Glutamatergic neuron (in vitro differentiated cells): ENCODE data around the gene ZFPM1. TPM values are rescaled to one million over a fixed set of nuclear protein-coding genes. Genes with fewer than 3 reads are reported as not detected.

ENCODE experiments used
- DNase-seq: peaks from one replicate; pipeline ENCODE4 v3.0.0; 2022
- H3K27ac Mint-ChIP-seq: one replicate; pipeline ENCODE4 v1.8.0; 2020; ENCODE audit warnings: mild to moderate bottlenecking, mixed read lengths, inconsistent platforms; ENCODE audit not compliant: unreplicated experiment
- H3K27me3 Mint-ChIP-seq: one replicate; pipeline ENCODE4 v1.8.0; 2020; ENCODE audit warnings: mild to moderate bottlenecking, moderate library complexity, mixed read lengths, inconsistent platforms; ENCODE audit not compliant: unreplicated experiment
- H3K36me3 Mint-ChIP-seq: one replicate; pipeline ENCODE4 v1.8.0; 2020; ENCODE audit warnings: mild to moderate bottlenecking, mixed read lengths, inconsistent platforms; ENCODE audit not compliant: unreplicated experiment
- H3K4me1 Mint-ChIP-seq: one replicate; pipeline ENCODE4 v1.8.0; 2020; ENCODE audit warnings: mild to moderate bottlenecking, low read depth, mixed read lengths, inconsistent platforms; ENCODE audit not compliant: unreplicated experiment
- H3K4me3 Mint-ChIP-seq: one replicate; pipeline ENCODE4 v1.8.0; 2020; ENCODE audit warnings: mild to moderate bottlenecking, mixed read lengths, inconsistent platforms; ENCODE audit not compliant: unreplicated experiment
- H3K9me3 Mint-ChIP-seq: one replicate; pipeline ENCODE4 v1.8.0; 2020; ENCODE audit warnings: mild to moderate bottlenecking, moderate library complexity, mixed read lengths, inconsistent platforms; ENCODE audit not compliant: unreplicated experiment
- total RNA-seq: library from RNA; stranded (reverse); fragmentation: NEBNext Ultra II Directional; extraction: Animal tissue kit (Norgen Biotek cat#: 25700); gene quantifications from one replicate; pipeline ENCODE4 v1.2.1, GENCODE V29; 2021; ENCODE audit not compliant: unreplicated experiment
- TF ChIP-seq, protein P1 (sequence below): fragments of 200-600 bp; sonication (generic); IDR thresholded peaks from one replicate; pipeline ENCODE4 v1.5.0; 2021; ENCODE audit not compliant: partially characterized antibody, unreplicated experiment

The ZFPM1 gene
- total RNA-seq, 1 donor from 2014 or later = 11.1 TPM

DNA sequence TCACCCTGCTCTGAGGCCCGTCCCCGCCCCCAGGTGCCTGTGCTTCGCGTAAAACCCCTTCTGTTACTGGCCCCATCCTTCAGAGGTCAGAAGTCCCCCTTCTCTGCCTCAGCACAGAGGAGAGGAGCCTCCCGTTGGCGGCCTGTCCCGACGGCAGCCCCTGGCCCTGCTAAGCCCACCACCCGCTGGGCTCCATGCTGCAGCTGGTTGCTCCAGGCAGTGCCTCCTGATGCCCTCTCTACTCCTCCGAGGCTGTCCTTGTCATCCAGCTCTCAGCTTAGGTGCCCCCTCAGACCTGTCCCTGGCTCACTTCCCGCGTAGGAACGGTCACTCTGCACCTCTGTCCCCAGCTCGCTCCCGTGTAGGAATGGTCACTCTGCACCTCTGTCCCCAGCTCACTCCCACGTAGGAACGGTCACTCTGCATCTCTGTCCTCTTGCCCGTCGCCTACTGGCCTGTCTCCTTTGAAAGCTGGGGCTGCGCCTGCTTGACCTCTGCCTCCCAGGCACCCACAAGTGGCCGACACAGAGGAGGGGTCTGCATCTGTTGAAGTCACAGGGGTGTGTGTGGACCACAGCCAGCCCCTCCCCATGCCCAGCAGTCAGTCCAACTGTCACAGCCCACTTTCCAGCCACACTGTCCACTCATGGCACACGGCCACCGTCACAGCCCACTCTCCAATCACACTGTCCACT is 85.4 kb downstream of the ZFPM1 start:
- TF ChIP-seq, protein P1, sequence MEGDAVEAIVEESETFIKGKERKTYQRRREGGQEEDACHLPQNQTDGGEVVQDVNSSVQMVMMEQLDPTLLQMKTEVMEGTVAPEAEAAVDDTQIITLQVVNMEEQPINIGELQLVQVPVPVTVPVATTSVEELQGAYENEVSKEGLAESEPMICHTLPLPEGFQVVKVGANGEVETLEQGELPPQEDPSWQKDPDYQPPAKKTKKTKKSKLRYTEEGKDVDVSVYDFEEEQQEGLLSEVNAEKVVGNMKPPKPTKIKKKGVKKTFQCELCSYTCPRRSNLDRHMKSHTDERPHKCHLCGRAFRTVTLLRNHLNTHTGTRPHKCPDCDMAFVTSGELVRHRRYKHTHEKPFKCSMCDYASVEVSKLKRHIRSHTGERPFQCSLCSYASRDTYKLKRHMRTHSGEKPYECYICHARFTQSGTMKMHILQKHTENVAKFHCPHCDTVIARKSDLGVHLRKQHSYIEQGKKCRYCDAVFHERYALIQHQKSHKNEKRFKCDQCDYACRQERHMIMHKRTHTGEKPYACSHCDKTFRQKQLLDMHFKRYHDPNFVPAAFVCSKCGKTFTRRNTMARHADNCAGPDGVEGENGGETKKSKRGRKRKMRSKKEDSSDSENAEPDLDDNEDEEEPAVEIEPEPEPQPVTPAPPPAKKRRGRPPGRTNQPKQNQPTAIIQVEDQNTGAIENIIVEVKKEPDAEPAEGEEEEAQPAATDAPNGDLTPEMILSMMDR = no peak
- peaks cover 12% of the 10 kb centered on the region for H3K27me3 Mint-ChIP-seq
- peaks cover 2% of the 10 kb centered on the region for H3K4me1 Mint-ChIP-seq
- DNase-seq = no peak
- H3K27ac Mint-ChIP-seq = no peak overlapping the region
- H3K36me3 Mint-ChIP-seq = peaks cover 5% of the 10 kb centered on the region
- no peak overlapping the region for H3K4me3 Mint-ChIP-seq
- H3K9me3 Mint-ChIP-seq = peaks cover 15% of the 10 kb centered on the region

DNA sequence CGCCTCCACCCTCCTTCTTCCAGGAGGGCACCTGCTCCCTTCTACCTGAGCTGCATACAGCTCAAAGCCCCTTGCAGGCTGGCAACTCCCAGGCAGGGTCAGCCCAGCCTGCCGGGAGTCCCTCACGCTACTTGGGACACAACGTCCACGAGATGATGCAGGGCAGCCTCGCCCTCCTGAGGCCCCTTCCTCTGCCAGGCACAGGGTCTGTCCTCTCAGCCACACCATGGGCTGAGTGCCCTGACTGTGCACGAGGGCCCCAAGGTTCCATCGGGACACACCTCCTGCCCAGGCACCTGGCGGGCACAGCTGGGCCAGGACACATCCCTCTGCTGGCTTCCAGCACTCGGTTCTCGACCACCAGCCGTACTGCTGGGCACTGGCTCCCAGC is 86.2 kb downstream of the ZFPM1 start:
- DNase-seq = no peak
- H3K36me3 Mint-ChIP-seq = peaks cover 7% of the 10 kb centered on the region
- H3K4me1 Mint-ChIP-seq = peaks cover 2% of the 10 kb centered on the region
- TF ChIP-seq, protein P1 = no peak
- no peak overlapping the region for H3K4me3 Mint-ChIP-seq
- peaks cover 20% of the 10 kb centered on the region for H3K9me3 Mint-ChIP-seq
- H3K27ac Mint-ChIP-seq = no peak overlapping the region
- H3K27me3 Mint-ChIP-seq = peaks cover 13% of the 10 kb centered on the region

DNA sequence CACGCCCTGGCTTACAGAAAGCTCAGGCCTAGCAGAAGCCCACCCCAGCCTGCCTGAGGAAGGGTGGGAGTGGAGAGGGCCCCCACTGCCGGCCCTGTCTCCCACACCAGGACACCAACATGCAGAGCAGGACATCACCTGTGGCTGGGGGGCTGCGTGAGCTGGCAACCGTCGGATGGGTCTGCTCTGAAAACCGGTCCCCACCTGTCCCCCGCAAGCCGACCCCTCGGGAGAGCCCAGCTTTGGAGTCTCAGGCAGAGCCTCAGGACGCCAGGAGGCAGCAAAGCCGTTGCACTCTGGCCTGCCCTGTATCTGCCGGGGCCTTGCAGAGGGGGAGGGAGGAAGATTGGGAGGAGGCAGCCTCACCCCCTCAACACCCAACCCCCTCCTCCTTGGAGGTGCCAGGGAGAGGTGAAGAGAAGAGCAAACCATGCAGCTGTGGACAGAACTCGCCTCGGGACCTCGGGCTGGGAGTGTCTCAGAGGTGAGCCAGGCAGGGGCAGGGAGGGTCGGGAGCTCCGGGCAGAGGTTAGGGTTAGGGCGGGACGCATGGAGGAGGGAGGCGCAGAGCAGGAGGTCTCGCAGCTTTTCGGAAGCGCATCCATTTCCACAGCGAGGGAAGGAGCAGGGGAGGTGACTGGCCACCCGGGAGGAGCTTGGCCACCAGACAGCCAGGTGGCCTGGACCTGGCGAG is 86.7 kb downstream of the ZFPM1 start:
- Mint-ChIP-seq H3K27me3 (peaks cover 13% of the 10 kb centered on the region), H3K4me3 (no peak overlapping the region), H3K27ac (no peak overlapping the region), H3K9me3 (peaks cover 20% of the 10 kb centered on the region), H3K36me3 (peaks cover 7% of the 10 kb centered on the region), H3K4me1 (peaks cover 2% of the 10 kb centered on the region)
- no peak for DNase-seq
- TF ChIP-seq, protein P1 = no peak

DNA sequence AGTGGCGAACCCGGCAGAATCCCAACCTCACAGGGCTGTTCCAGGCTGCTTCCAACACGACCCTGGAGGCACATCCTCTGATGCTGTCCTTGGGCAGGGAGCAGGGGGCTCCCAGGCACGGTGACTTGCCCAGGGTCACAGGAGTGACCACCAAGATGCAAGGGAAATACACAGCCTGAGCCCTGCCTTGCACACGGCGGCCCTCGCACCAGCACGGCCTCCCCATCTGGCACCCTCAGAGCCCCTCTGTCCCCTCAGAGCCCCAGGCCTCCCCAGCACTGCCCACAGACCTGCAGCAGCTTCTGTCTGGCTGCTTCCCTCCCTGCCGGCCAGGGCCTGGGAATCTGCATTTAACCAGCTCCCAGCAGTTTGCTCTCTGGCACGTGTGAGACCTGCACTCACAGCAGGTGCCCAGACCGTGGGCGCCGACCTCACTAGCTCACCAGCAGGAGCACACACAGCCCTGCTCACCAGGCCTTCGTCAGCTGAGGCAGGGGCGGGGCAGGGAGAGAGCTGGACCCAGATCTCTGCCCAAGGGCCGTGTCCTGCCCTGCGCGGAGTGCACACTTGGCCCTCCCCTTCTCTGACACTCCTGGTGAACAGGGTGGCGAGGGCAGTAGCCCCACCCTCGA is 87.4 kb downstream of the ZFPM1 start:
- DNase-seq = no peak

More for the DNA sequence above, 87.4 kb downstream of the ZFPM1 start:
- Mint-ChIP-seq H3K4me3 (no peak overlapping the region), H3K36me3 (peaks cover 7% of the 10 kb centered on the region), H3K9me3 (peaks cover 20% of the 10 kb centered on the region), H3K27ac (no peak overlapping the region), H3K4me1 (peaks cover 2% of the 10 kb centered on the region), H3K27me3 (peaks cover 13% of the 10 kb centered on the region)
- TF ChIP-seq, protein P1 = no peak
